ENCODE measurements around the gene FAM9C. TPM values are rescaled to one million over a fixed set of nuclear protein-coding genes. Genes with fewer than 3 reads are reported as not detected.

Gene FAM9C
- total and polyA plus RNA-seq, 12 donors, result 0.07 to 1.00 (median 0.29) TPM; not detected in 6

DNA sequence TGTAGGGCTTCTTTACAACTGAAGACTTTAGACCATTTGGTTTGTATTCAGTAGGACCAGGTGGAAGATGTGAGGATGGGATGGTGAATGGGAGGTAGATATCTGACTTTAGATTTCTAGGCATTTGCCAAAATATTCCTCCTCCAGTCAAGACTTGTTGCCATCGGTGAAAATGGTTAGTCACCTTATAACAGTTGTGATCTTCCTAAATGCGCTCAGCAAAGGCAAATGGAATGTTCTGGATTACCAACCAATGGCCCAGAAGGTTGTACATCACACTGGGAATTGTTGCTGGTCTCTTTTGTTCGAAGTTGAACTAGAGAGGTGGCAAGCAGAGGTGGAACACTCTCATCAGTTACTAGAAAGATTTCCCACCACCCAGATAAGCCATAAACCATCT is 35.6 kb downstream of the FAM9C start:
- Histone ChIP-seq H3K27ac (peak overlapping the region in 2 of 10 donors; percentile 21 to 36), H3K36me3 (no peaks in the 10 kb centered on the region), H3K27me3 (peaks cover 0 to 42% (median 0%) of the 10 kb centered on the region in 7 donors), H3K4me1 (peaks cover 0 to 54% (median 17%) of the 10 kb centered on the region in 9 donors), H3K4me3 (no peak overlapping the region), H3K9me3 (no peaks in the 10 kb centered on the region)
- TF ChIP-seq CTCF (IDR thresholded peaks at IDR 0.05), result no peak
- intact Hi-C loops (cut with DNase I), result no loop called here
- 96 to 98% methylated on average over 3 of the region's 3 CpGs for WGBS, 2 donors
- no peak for ATAC-seq
- no peak for DNase-seq

DNA sequence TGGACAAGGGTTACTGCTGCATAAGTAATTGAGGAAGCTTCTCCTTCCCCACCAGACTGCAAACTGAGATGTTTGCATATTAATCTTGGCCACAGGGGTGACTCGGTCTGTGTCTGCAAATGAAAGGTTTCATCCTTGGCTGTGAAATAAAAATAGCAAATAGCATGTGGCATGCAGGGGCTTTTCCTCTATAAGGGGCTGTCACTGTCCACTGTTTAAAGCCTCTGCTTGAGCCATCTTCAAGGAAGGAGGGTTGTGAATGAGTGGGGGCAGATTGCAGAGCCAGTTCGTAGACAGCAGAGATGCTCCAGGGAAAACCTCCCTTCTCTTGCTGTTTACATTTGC is 36.3 kb downstream of the FAM9C start:
- ATAC-seq (no peak), DNase-seq (no peak)
- intact Hi-C loops (cut with DNase I), result no loop called here
- Histone ChIP-seq H3K27ac (peak overlapping the region in 4 of 10 donors; percentile 15 to 77 (median 26)), H3K4me3 (no peak overlapping the region), H3K27me3 (peaks cover 0 to 42% (median 0%) of the 10 kb centered on the region in 7 donors), H3K36me3 (no peaks in the 10 kb centered on the region), H3K9me3 (no peaks in the 10 kb centered on the region), H3K4me1 (peaks cover 0 to 47% (median 13%) of the 10 kb centered on the region in 9 donors)
- 56 to 61% methylated on average over 2 of the region's 2 CpGs for WGBS, 2 donors
- no peak for TF ChIP-seq CTCF (IDR thresholded peaks at IDR 0.05)

DNA sequence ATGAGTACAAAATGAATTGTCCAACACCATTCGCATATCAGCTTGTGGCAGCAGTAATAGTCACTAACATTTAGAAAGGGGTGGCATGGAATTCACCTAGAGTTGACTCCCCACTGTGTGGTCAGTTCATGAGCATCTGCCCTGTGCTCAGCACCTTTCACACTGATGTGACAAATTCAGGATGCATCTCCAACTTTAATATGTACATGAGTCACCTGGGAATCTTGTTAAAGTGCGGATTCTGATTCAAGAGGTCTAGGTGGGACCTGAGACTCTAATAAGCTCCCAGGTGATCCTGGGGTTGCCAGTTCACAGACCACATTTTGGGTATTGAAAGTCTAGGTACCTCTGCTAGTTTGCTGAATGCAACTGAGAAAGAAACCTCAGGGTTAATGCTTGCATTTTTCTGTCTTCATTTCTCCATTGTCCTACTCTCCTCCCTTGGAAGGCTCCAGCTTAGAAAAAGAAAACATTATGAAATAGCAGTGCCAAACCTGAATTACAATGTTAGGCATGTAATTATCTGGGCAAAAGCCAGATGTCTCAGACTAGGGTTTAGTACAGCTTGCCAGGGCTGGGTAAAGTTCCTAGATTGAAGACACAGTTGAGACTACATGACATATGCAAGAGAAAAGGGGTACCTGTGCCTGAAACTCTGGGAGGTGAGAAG is 36.8 kb downstream of the FAM9C start:
- ATAC-seq, result peak in 1 of 8 donors; percentile 57
- Histone ChIP-seq H3K27ac (peak overlapping the region in 3 of 10 donors; percentile 16 to 77 (median 36)), H3K27me3 (peaks cover 0 to 42% (median 0%) of the 10 kb centered on the region in 7 donors), H3K4me3 (no peak overlapping the region), H3K4me1 (peaks cover 0 to 43% (median 13%) of the 10 kb centered on the region in 9 donors), H3K36me3 (no peaks in the 10 kb centered on the region), H3K9me3 (no peaks in the 10 kb centered on the region)
- no peak for DNase-seq
- intact Hi-C loops (cut with DNase I), result no loop called here
- 93 to 98% methylated on average over 2 of the region's 2 CpGs for WGBS, 2 donors
- TF ChIP-seq CTCF (IDR thresholded peaks at IDR 0.05), result no peak

DNA sequence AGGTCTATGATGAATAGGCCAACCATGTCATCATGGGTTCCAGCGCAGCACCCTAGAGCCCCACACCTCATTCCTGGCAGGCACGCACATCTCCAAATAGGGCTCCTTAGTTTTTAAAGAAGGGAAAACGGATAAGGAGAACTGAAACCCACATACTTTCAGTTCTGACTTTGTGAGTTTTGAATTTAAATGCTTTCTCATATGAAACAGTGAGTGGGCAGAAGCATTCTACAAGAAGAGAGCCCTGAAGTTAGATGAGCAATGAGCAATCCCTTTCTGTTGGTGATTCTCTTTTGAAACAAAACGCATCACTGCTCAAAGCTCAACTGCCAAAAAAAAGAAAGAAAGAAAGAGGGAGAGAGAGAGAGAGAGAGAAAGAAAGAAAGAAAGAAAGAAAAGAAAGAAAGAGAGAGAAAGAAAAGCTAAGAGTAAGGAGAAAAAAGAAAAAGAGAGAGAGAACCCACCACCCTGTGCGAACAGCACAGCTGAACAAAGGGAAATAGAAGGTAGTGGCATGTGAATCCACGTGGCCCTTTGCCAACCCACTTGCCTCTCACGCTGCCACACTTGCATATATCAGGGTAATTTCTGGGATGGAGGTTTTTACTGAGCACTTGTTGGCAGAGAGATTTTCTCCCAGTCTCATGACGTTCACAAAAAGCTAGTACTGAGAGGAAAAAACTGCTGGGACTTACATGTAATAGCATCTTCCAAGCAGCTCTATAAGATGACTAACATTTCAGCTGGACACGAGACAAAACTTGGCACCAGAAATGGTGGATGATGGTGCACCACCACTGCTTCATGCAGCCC is 38.6 kb downstream of the FAM9C start:
- TF ChIP-seq CTCF (IDR thresholded peaks at IDR 0.05), result no peak
- 64 to 68% methylated on average over 9 of the region's 9 CpGs for WGBS, 2 donors
- no peak overlapping the region for H3K4me3 ChIP-seq
- peaks cover 0 to 47% (median 0%) of the 10 kb centered on the region in 7 donors for H3K27me3 ChIP-seq
- H3K4me1 ChIP-seq, result peaks cover 0 to 53% (median 13%) of the 10 kb centered on the region in 9 donors
- peak overlapping the region in 1 of 10 donors; percentile 77 for H3K27ac ChIP-seq
- intact Hi-C loops (cut with DNase I), result no loop called here
- no peaks in the 10 kb centered on the region for H3K36me3 ChIP-seq
- H3K9me3 ChIP-seq, result no peaks in the 10 kb centered on the region
- peak in 1 of 8 donors; percentile 38 for ATAC-seq
- no peak for DNase-seq
